ENCODE results near the gene DNMT3B.

GRCh38 chr20:32811886-32812285 is 49.7 kb downstream of the DNMT3B start:
- no peak for TF ChIP-seq CBFB (CRISPR knock-in tag; IDR thresholded peaks at IDR 0.05; ENCODE audit: low read depth)
- TF ChIP-seq FOXJ3 (CRISPR knock-in tag; IDR thresholded peaks at IDR 0.05; ENCODE audit: borderline replicate concordance), result no peak
- no peak for TF ChIP-seq GRHL2 (CRISPR knock-in tag; IDR thresholded peaks at IDR 0.05; ENCODE audit: insufficient replicate concordance, severe bottlenecking)
- TF ChIP-seq CTCF (IDR thresholded peaks at IDR 0.05), result no peak
- no peak for TF ChIP-seq RELA (CRISPR knock-in tag; IDR thresholded peaks at IDR 0.05; ENCODE audit: borderline replicate concordance)
- no peak for TF ChIP-seq ARID4B (CRISPR knock-in tag; IDR thresholded peaks at IDR 0.05; ENCODE audit: borderline replicate concordance)
- no peak for TF ChIP-seq MAX (CRISPR knock-in tag; IDR thresholded peaks at IDR 0.05)
- TF ChIP-seq ELF4 (CRISPR knock-in tag; IDR thresholded peaks at IDR 0.05; ENCODE audit: low read depth), result no peak
- no peak for TF ChIP-seq TEAD1 (CRISPR knock-in tag; IDR thresholded peaks at IDR 0.05)
- TF ChIP-seq SP1 (CRISPR knock-in tag; conservative IDR thresholded peaks at IDR 0.05), result no peak
- no peak for TF ChIP-seq ZNF423 (CRISPR knock-in tag; IDR thresholded peaks at IDR 0.05)
- TF ChIP-seq ZNF512 (CRISPR knock-in tag; IDR thresholded peaks at IDR 0.05; ENCODE audit: borderline replicate concordance), result no peak
- TF ChIP-seq E2F5 (CRISPR knock-in tag; IDR thresholded peaks at IDR 0.05), result no peak

Data from WTC11 (cell line).